HG03108 (cell line): ENCODE data around the gene COL6A5.
"Not testable (repeated sequence)": the region's sequence is repeated elsewhere in the genome, so short reads cannot be mapped to it uniquely, and the experiment has no call there.

Experiments
- ATAC-seq: cut with Tn5 transposase; IDR thresholded peaks from one replicate; pipeline ENCODE4 v1.9.1; 2021; ENCODE audit warnings: moderate library complexity; ENCODE audit not compliant: unreplicated experiment

The COL6A5 gene

GRCh38 chr3:130430266-130430665 is 84.8 kb downstream of the COL6A5 start:
- ATAC-seq = no peak

GRCh38 chr3:130432086-130432485 is 86.6 kb downstream of the COL6A5 start:
- not testable (repeated sequence) for ATAC-seq

GRCh38 chr3:130433306-130433705 is 87.8 kb downstream of the COL6A5 start:
- no peak for ATAC-seq

- ATAC-seq = no peak
Observed at GRCh38 chr3:130442284-130442683, 96.8 kb downstream of the COL6A5 start.

GRCh38 chr3:130446840-130447239 is 101.4 kb downstream of the COL6A5 start:
- ATAC-seq = not testable (repeated sequence)

GRCh38 chr3:130448155-130448554 is 102.7 kb downstream of the COL6A5 start:
- ATAC-seq = not testable (repeated sequence)

- no peak for ATAC-seq
Observed at GRCh38 chr3:130456540-130456939, 111.1 kb downstream of the COL6A5 start.

- ATAC-seq = no peak
Observed at GRCh38 chr3:130457671-130458070, 112.2 kb downstream of the COL6A5 start.

- no peak for ATAC-seq
Observed at GRCh38 chr3:130459944-130460343, 114.5 kb downstream of the COL6A5 start.

GRCh38 chr3:130462089-130462488 is 116.6 kb downstream of the COL6A5 start:
- ATAC-seq = no peak

- no peak for ATAC-seq
Observed at GRCh38 chr3:130463221-130463620, 117.7 kb downstream of the COL6A5 start.

GRCh38 chr3:130465521-130465920 is 120.0 kb downstream of the COL6A5 start:
- no peak for ATAC-seq

GRCh38 chr3:130468311-130468710 is 122.8 kb downstream of the COL6A5 start:
- ATAC-seq = no peak

GRCh38 chr3:130470126-130470525 is 124.7 kb downstream of the COL6A5 start:
- no peak for ATAC-seq

- no peak for ATAC-seq
Observed at GRCh38 chr3:130473416-130473815, 127.9 kb downstream of the COL6A5 start.

- no peak for ATAC-seq
Observed at GRCh38 chr3:130480736-130481135, 135.3 kb downstream of the COL6A5 start.

GRCh38 chr3:130488288-130488687 is 142.8 kb downstream of the COL6A5 start:
- no peak for ATAC-seq

GRCh38 chr3:130488769-130489450 is 143.4 kb downstream of the COL6A5 start:
- ATAC-seq = no peak

- no peak for ATAC-seq
Observed at GRCh38 chr3:130490241-130490640, 144.8 kb downstream of the COL6A5 start.

GRCh38 chr3:130491431-130491830 is 146.0 kb downstream of the COL6A5 start:
- no peak for ATAC-seq

- ATAC-seq = no peak
Observed at GRCh38 chr3:130504701-130505100, 159.2 kb downstream of the COL6A5 start.

GRCh38 chr3:130506031-130506430 is 160.6 kb downstream of the COL6A5 start:
- ATAC-seq = no peak

- ATAC-seq = no peak
Observed at GRCh38 chr3:130507746-130508145, 162.3 kb downstream of the COL6A5 start.
